Activated CD8-positive, alpha-beta memory T cell treated with anti-CD3 and anti-CD28 coated beads for 48 hours (primary cell): Measurements from ENCODE around the gene MEF2D.

Experiments used
- DNase-seq, 3 experiments: peaks; one replicate each; pipeline ENCODE4 v3.0.0-alpha.2; 2020; ENCODE audit warnings: low read depth in 2 of 3, low spot score in 2 of 3

MEF2D gene

GRCh38 chr1:156525071-156525501 lies 24.5 kb upstream of the MEF2D start:
- no peak for DNase-seq

GRCh38 chr1:156524481-156524869 lies 23.9 kb upstream of the MEF2D start:
- DNase-seq, result no peak

GRCh38 chr1:156523801-156524480 lies 23.4 kb upstream of the MEF2D start:
- DNase-seq, result no peak

- DNase-seq, result no peak
Measured at GRCh38 chr1:156522443-156522970, 21.9 kb upstream of the MEF2D start.

- no peak for DNase-seq
Measured at GRCh38 chr1:156517748-156518147, 17.2 kb upstream of the MEF2D start.

GRCh38 chr1:156516821-156517220 lies 16.2 kb upstream of the MEF2D start:
- DNase-seq, result no peak

GRCh38 chr1:156515956-156516355 lies 15.4 kb upstream of the MEF2D start:
- no peak for DNase-seq

- DNase-seq, result no peak
Measured at GRCh38 chr1:156513185-156513584, 12.6 kb upstream of the MEF2D start.

- DNase-seq, result no peak
Measured at GRCh38 chr1:156511644-156512043, 11.1 kb upstream of the MEF2D start.

- DNase-seq, result no peak
Measured at GRCh38 chr1:156510709-156511108, 10.1 kb upstream of the MEF2D start.

- DNase-seq, result no peak
Measured at GRCh38 chr1:156509424-156510034, 9.0 kb upstream of the MEF2D start.

- DNase-seq, result no peak
Measured at GRCh38 chr1:156508955-156509234, 8.3 kb upstream of the MEF2D start.

GRCh38 chr1:156508205-156508954 lies 7.8 kb upstream of the MEF2D start:
- DNase-seq, result no peak

- no peak for DNase-seq
Measured at GRCh38 chr1:156506450-156506849, 5.9 kb upstream of the MEF2D start.

- DNase-seq, result no peak
Measured at GRCh38 chr1:156505679-156506298, 5.2 kb upstream of the MEF2D start.

- peak; percentile 86 to 97 (median 88) for DNase-seq
Measured at GRCh38 chr1:156504821-156505678, 4.5 kb upstream of the MEF2D start.

- no peak for DNase-seq
Measured at GRCh38 chr1:156504438-156504813, 3.9 kb upstream of the MEF2D start.

- no peak for DNase-seq
Measured at GRCh38 chr1:156503698-156504437, 3.3 kb upstream of the MEF2D start.

- no peak for DNase-seq
Measured at GRCh38 chr1:156502894-156503697, 2.5 kb upstream of the MEF2D start.
